ENCODE measurements around the gene TMCO2.

DNA sequence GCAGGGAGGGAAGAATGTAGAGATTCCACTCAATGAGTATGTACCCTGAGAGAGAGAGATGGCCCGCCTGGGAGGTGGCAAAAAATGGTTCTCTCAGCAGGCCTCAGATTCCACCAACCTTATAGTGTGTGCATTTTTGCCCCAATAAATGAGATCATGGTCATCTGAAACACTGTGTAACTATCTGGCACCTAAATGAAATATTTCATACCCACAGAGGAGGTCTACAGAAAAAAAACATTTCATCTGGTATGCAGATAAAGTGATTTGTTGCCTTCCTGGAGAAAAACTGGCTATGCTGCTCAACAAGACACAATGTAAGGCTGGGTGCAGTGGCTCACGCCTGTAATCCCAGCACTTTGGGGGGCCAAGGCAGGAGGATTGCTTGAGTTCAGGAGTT is 4.9 kb downstream of the TMCO2 start:
- TF ChIP-seq GATA2 (IDR thresholded peaks at IDR 0.05; ENCODE audit: low read depth, low read length) (no peak), GATA3 (IDR thresholded peaks at IDR 0.05; ENCODE audit: low read depth, low read length) (no peak)

Data from SH-SY5Y (cell line).